NCI-H2196 (cell line): ENCODE measurements around the gene RAMP3.
"Not testable (repeated sequence)": the region's sequence is repeated elsewhere in the genome, so short reads cannot be mapped to it uniquely, and the experiment has no call there.

Experiments
- DNase-seq: peaks from one replicate; lab custom pipeline; 2025; ENCODE audit not compliant: unreplicated experiment; lab: John Stamatoyannopoulos, UW

Gene RAMP3

GRCh38 chr7:45155941-45156340 is 1.6 kb upstream of the RAMP3 start:
- no peak for DNase-seq

- DNase-seq, result no peak
Measured at GRCh38 chr7:45156516-45157272, 897 bp upstream of the RAMP3 start.

- DNase-seq, result no peak
Measured at GRCh38 chr7:45157286-45157652, 322 bp upstream of the RAMP3 start.

GRCh38 chr7:45158471-45158870 is 880 bp downstream of the RAMP3 start:
- no peak for DNase-seq

- DNase-seq, result no peak
Measured at GRCh38 chr7:45159296-45159695, 1.7 kb downstream of the RAMP3 start.

- no peak for DNase-seq
Measured at GRCh38 chr7:45160417-45160881, 2.9 kb downstream of the RAMP3 start.

GRCh38 chr7:45161138-45161537 is 3.5 kb downstream of the RAMP3 start:
- DNase-seq, result no peak

GRCh38 chr7:45161842-45162241 is 4.3 kb downstream of the RAMP3 start:
- no peak for DNase-seq

GRCh38 chr7:45162311-45162845 is 4.8 kb downstream of the RAMP3 start:
- DNase-seq, result no peak

- no peak for DNase-seq
Measured at GRCh38 chr7:45162943-45163691, 5.5 kb downstream of the RAMP3 start.

- no peak for DNase-seq
Measured at GRCh38 chr7:45163692-45164052, 6.1 kb downstream of the RAMP3 start.

GRCh38 chr7:45164271-45164670 is 6.7 kb downstream of the RAMP3 start:
- not testable (repeated sequence) for DNase-seq

- DNase-seq, result no peak
Measured at GRCh38 chr7:45165857-45166256, 8.3 kb downstream of the RAMP3 start.

- no peak for DNase-seq
Measured at GRCh38 chr7:45171946-45172345, 14.4 kb downstream of the RAMP3 start.

GRCh38 chr7:45173596-45174327 is 16.2 kb downstream of the RAMP3 start:
- DNase-seq, result no peak

GRCh38 chr7:45174328-45174610 is 16.7 kb downstream of the RAMP3 start:
- DNase-seq, result no peak

GRCh38 chr7:45174966-45175765 is 17.6 kb downstream of the RAMP3 start:
- no peak for DNase-seq

GRCh38 chr7:45176091-45176490 is 18.5 kb downstream of the RAMP3 start:
- no peak for DNase-seq

- no peak for DNase-seq
Measured at GRCh38 chr7:45176886-45177731, 19.5 kb downstream of the RAMP3 start.

- no peak for DNase-seq
Measured at GRCh38 chr7:45177801-45178200, 20.2 kb downstream of the RAMP3 start.
